Activated CD8-positive, alpha-beta T cell treated with anti-CD3 and anti-CD28 coated beads for 36 hours (primary cell): ENCODE measurements around the gene NEK3. TPM values are rescaled to one million over a fixed set of nuclear protein-coding genes. Genes with fewer than 3 reads are reported as not detected.
"Not testable (repeated sequence)": the region's sequence is repeated elsewhere in the genome, so short reads cannot be mapped to it uniquely, and the experiment has no call there.

Experiments used
- ATAC-seq: fragments of 200-7000 bp; cut with Tn5 transposase; one replicate; pipeline ENCODE4 v1.10.0; 2021; ENCODE audit warnings: mild to moderate bottlenecking, moderate library complexity
- CTCF ChIA-PET: fragments of 350-600 bp; sonication (Branson Sonifier 250); formaldehyde crosslinking; loops from one replicate; lab custom pipeline; 2021; ENCODE audit warnings: antibody characterized with exemption; lab: Charles Lee
- POLR2A ChIA-PET: fragments of 350-600 bp; sonication (Branson Sonifier 250); formaldehyde crosslinking; loops from one replicate; lab custom pipeline; 2021; ENCODE audit warnings: antibody characterized with exemption; lab: Charles Lee
- DNase-seq: peaks from one replicate; pipeline ENCODE4 v3.0.0-alpha.2; 2020
- H3K27ac Mint-ChIP-seq: one replicate; pipeline ENCODE4 v1.8.0; 2021; ENCODE audit warnings: mild to moderate bottlenecking, mixed read lengths
- H3K27me3 Mint-ChIP-seq: one replicate; pipeline ENCODE4 v1.8.0; 2021; ENCODE audit warnings: mixed read lengths
- H3K36me3 Mint-ChIP-seq: one replicate; pipeline ENCODE4 v1.8.0; 2021; ENCODE audit warnings: low read depth, mixed read lengths
- H3K4me1 Mint-ChIP-seq: one replicate; pipeline ENCODE4 v1.8.0; 2021; ENCODE audit warnings: low read depth, mixed read lengths
- H3K4me3 Mint-ChIP-seq: one replicate; pipeline ENCODE4 v1.8.0; 2021; ENCODE audit warnings: mild to moderate bottlenecking, moderate library complexity, mixed read lengths
- H3K9me3 Mint-ChIP-seq: one replicate; pipeline ENCODE4 v1.8.0; 2021; ENCODE audit warnings: mixed read lengths
- CTCF ChIP-seq: fragments of 200-600 bp; IDR thresholded peaks from one replicate; pipeline ENCODE4 v1.8.0; 2022; ENCODE audit warnings: antibody characterized with exemption, mild to moderate bottlenecking
- intact Hi-C: fragments of 100-400 bp; cut with micrococcal nuclease; formaldehyde crosslinking; loops from one replicate; pipeline ENCODE4 v1.10.0; 2022
- total RNA-seq, 2 experiments: library from RNA; stranded (reverse); gene quantifications; one replicate each; pipeline ENCODE4 v1.2.3, GENCODE V29; 2021

NEK3 gene
- total RNA-seq, 2 experiments from 2014 or later: 1.5 to 1.9 TPM

DNA sequence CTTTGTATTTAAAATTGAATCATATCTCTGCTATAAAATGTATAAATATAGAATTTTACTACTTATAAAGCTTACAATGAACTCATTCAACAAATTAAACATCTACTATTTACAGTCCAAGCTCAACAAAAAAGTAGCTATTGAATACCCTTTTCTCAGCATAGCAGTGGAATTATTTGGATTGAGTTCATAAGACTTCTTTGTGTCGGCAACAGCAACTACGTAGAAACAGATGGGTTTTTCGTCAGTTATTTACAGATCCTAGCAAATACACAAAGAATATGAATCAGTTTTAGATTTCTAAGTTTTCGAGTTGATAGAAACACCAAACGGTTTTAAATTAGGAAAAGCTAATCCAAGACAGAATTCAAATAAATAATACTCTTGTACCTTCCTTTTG lies 10.4 kb upstream of the NEK3 start:
- DNase-seq (no peak), ATAC-seq (no peak)
- Mint-ChIP-seq H3K4me3 (no peak overlapping the region), H3K4me1 (peaks cover 7% of the 10 kb centered on the region), H3K9me3 (no peaks in the 10 kb centered on the region), H3K36me3 (peaks cover 9% of the 10 kb centered on the region), H3K27me3 (no peaks in the 10 kb centered on the region), H3K27ac (no peak overlapping the region)
- ChIA-PET POLR2A (interaction anchor here (0.6 kb wide), 1 partner anchor 14 kb away, joined by 3 read pairs; no protein-coding TSS in a partner anchor), CTCF (no interaction called here)
- intact Hi-C loops: no loop called here
- TF ChIP-seq CTCF: no peak

- ChIA-PET CTCF (interaction anchor here (1.0 to 1.5 kb wide), 3 partner anchors 9 to 37 kb away, joined by 4 read pairs; no protein-coding TSS in a partner anchor), POLR2A (interaction anchor here (0.9 kb wide), 1 partner anchor 9 kb away, joined by 4 read pairs; no protein-coding TSS in a partner anchor)
- Mint-ChIP-seq H3K4me1 (peaks cover 13% of the 10 kb centered on the region), H3K36me3 (peaks cover 8% of the 10 kb centered on the region), H3K27me3 (no peaks in the 10 kb centered on the region), H3K27ac (no peak overlapping the region), H3K4me3 (no peak overlapping the region), H3K9me3 (no peaks in the 10 kb centered on the region)
- no peak for DNase-seq
- intact Hi-C loops: no loop called here
- TF ChIP-seq CTCF: no peak
- ATAC-seq: no peak
Measured at GRCh38 chr13:52165411-52165810, 6.0 kb upstream of the NEK3 start.

DNA sequence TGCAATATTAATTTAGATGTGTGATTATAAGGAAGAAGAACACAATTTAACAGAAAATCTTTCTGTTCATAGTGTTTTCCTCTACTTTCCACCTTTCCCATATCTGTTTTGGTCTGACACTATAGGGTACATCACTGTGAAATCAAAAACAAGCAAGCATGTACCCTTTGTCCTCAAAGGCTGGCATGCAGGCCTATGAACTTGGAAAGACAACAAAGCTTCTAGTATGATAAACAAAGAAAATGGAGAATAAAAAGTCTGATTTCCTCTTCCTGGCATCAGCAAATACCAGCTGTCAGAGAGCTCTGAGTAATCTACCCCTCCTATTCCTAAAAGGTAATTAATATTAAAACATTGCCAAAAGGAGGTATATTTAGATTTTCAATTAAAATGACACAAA lies 5.6 kb upstream of the NEK3 start:
- TF ChIP-seq CTCF: no peak
- CTCF ChIA-PET: interaction anchor here (1.0 to 1.5 kb wide), 3 partner anchors 10 to 37 kb away, joined by 4 read pairs; no protein-coding TSS in a partner anchor
- intact Hi-C loops: no loop called here

GRCh38 chr13:52163878-52164277 lies 4.5 kb upstream of the NEK3 start:
- not testable (repeated sequence) for H3K4me3 Mint-ChIP-seq

More for the DNA sequence above, 5.6 kb upstream of the NEK3 start:
- Mint-ChIP-seq H3K36me3 (peaks cover 8% of the 10 kb centered on the region), H3K4me1 (peaks cover 15% of the 10 kb centered on the region), H3K4me3 (no peak overlapping the region), H3K27ac (no peak overlapping the region), H3K27me3 (peaks cover 1% of the 10 kb centered on the region), H3K9me3 (no peaks in the 10 kb centered on the region)
- POLR2A ChIA-PET: interaction anchor here (0.9 kb wide), 1 partner anchor 9 kb away, joined by 4 read pairs; no protein-coding TSS in a partner anchor
- ATAC-seq (no peak), DNase-seq (no peak)

GRCh38 chr13:52162279-52163101 lies 3.1 kb upstream of the NEK3 start:
- intact Hi-C loops: no loop called here
- H3K9me3 Mint-ChIP-seq: no peaks in the 10 kb centered on the region
- no peak for ATAC-seq
- H3K27me3 Mint-ChIP-seq: peaks cover 6% of the 10 kb centered on the region
- no peak overlapping the region for H3K27ac Mint-ChIP-seq
- H3K36me3 Mint-ChIP-seq: peaks cover 8% of the 10 kb centered on the region
- TF ChIP-seq CTCF: no peak
- no peak overlapping the region for H3K4me3 Mint-ChIP-seq
- H3K4me1 Mint-ChIP-seq: peaks cover 26% of the 10 kb centered on the region
- POLR2A ChIA-PET: no interaction called here
- no peak for DNase-seq
- CTCF ChIA-PET: interaction anchor here (1.7 to 1.8 kb wide), 2 partner anchors 33 to 287 kb away, joined by 4 to 5 read pairs; no protein-coding TSS in a partner anchor

More at GRCh38 chr13:52163878-52164277, 4.5 kb upstream of the NEK3 start:
- H3K4me1 Mint-ChIP-seq: peaks cover 20% of the 10 kb centered on the region
- CTCF ChIA-PET: interaction anchor here (1.5 to 1.8 kb wide), 3 partner anchors 10 to 286 kb away, joined by 4 to 5 read pairs (median 4); no protein-coding TSS in a partner anchor
- H3K27ac Mint-ChIP-seq, intact Hi-C loops, ATAC-seq, DNase-seq, POLR2A ChIA-PET, H3K36me3 Mint-ChIP-seq, H3K9me3 Mint-ChIP-seq, H3K27me3 Mint-ChIP-seq: not testable (repeated sequence)
